Kidney epithelial cell (primary cell): ENCODE data around the gene FUT9. TPM values are rescaled to one million over a fixed set of nuclear protein-coding genes. Genes with fewer than 3 reads are reported as not detected.
A peak's percentile ranks its signal among the peaks of the same experiment; 100 is the strongest.

Source experiments
- DNase-seq: peaks from one replicate; pipeline ENCODE4 v3.0.0-alpha.2; 2010; ENCODE audit warnings: low read depth
- H3K27me3 ChIP-seq: 2 replicates; pipeline ENCODE4 v1.6.0; 2011; ENCODE audit warnings: low read length; ENCODE audit not compliant: control insufficient read depth, insufficient read depth
- H3K36me3 ChIP-seq: 2 replicates; pipeline ENCODE4 v1.5.1; 2011; ENCODE audit warnings: low read length; ENCODE audit not compliant: control insufficient read depth, insufficient read depth
- H3K4me3 ChIP-seq: 2 replicates; pipeline ENCODE4 v1.5.1; 2011; ENCODE audit warnings: low read depth, mild to moderate bottlenecking, control low read depth, low read length
- total RNA-seq: library from RNA; depleted of rRNA; stranded (reverse); fragments of >200 nt; gene quantifications from 2 replicates; pipeline ENCODE4 v1.2.3, GENCODE V29; 2015
- TF ChIP-seq, protein P1 (sequence below): IDR thresholded peaks from 2 replicates; pipeline ENCODE4 v1.5.1; 2011; ENCODE audit warnings: mild to moderate bottlenecking, moderate library complexity, low read length, control low read depth, inconsistent platforms; ENCODE audit not compliant: insufficient read depth, poor library complexity, severe bottlenecking

Gene FUT9
- total RNA-seq, 1 donor from 2014 or later, result 1.8 TPM

DNA sequence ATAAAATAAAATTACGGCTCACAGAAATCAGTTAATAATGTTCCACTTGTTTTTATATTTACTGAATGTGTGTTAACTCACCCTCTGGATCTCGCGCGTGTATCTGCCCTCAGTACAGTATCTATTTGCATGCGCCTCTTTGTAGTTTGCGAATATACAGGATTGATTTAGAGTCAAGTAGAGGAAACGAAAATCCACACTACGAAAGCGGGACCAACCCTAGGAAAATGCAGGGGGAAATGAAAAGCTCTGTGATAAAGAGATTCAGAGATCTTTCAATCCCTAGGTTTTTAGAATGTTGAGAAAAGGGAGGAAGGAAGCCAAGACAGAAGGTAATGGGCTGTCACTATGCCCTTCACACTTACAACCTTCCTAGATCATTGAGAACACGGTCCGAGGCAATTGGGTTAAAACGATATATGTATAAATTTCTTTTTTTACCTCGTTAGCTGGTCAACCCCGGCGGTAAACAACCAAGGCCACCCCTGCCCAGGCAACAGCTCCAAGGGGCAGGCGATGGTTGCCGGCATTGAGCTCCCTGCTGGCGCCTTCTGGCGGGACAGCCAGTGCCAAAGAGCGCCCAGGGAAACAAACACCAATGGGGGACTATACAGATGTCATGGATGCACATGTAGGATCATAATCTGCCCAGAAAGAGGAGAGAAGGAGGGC lies 792 bp upstream of the FUT9 start:
- TF ChIP-seq, protein P1, sequence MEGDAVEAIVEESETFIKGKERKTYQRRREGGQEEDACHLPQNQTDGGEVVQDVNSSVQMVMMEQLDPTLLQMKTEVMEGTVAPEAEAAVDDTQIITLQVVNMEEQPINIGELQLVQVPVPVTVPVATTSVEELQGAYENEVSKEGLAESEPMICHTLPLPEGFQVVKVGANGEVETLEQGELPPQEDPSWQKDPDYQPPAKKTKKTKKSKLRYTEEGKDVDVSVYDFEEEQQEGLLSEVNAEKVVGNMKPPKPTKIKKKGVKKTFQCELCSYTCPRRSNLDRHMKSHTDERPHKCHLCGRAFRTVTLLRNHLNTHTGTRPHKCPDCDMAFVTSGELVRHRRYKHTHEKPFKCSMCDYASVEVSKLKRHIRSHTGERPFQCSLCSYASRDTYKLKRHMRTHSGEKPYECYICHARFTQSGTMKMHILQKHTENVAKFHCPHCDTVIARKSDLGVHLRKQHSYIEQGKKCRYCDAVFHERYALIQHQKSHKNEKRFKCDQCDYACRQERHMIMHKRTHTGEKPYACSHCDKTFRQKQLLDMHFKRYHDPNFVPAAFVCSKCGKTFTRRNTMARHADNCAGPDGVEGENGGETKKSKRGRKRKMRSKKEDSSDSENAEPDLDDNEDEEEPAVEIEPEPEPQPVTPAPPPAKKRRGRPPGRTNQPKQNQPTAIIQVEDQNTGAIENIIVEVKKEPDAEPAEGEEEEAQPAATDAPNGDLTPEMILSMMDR, result no peak
- peak overlapping the region; percentile 56 for H3K4me3 ChIP-seq

DNA sequence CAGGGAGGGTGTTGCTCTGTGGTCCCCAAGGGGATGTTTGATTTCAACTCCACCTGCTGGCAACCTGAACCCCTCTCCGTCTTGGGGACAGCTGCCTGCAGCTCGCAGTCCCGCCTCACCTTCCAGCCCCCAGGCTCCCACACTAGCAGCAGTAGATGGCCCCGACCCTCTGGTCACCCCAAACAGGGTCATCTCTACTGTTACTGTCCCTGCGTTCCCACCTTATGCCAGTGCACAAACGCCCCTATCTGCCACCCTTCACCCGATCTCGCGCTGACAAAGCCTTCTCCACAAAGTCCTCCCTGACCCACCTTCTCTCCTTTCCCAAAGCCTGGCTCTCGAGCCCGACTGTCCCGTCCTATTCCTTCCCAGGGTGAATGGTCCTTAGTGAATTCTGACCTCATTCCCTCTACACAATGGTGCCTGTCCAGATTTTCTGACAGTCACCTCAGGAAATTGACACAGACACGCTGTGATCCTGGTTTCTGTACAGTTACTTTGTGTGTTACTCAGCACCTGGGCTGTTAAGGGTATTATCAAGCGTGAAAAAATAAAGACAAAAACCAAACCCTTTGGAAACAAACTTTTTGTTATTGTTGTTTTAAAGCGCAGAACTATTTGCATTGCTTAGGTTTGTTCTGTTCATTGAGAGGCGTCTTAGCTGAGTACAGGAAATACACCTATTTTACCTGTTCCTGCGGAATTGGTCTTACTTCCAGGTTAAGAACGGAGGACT lies 728 bp downstream of the FUT9 start:
- H3K4me3 ChIP-seq, result peak overlapping the region; percentile 56
- DNase-seq, result no peak
- no peaks in the 10 kb centered on the region for H3K27me3 ChIP-seq
- H3K36me3 ChIP-seq, result no peaks in the 10 kb centered on the region
- TF ChIP-seq, protein P1, result no peak

More for the DNA sequence above, 792 bp upstream of the FUT9 start:
- DNase-seq, result no peak
- no peaks in the 10 kb centered on the region for H3K36me3 ChIP-seq
- no peaks in the 10 kb centered on the region for H3K27me3 ChIP-seq

DNA sequence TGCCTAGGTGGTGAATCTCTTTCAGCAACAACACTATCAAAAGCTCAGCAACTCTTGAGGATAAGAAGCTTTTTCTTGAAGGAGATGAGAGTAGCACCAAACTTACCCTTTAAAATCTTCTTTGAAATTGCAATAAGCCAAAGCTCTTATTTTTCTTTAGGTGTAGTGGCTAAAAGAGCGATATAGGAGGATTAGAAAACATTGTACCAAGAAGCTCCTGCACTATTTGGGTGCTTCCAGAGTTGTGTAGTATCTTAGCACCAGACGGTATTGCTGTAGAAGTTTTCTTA lies 1.2 kb downstream of the FUT9 start:
- no peak for DNase-seq
- peak overlapping the region; percentile 56 for H3K4me3 ChIP-seq

DNA sequence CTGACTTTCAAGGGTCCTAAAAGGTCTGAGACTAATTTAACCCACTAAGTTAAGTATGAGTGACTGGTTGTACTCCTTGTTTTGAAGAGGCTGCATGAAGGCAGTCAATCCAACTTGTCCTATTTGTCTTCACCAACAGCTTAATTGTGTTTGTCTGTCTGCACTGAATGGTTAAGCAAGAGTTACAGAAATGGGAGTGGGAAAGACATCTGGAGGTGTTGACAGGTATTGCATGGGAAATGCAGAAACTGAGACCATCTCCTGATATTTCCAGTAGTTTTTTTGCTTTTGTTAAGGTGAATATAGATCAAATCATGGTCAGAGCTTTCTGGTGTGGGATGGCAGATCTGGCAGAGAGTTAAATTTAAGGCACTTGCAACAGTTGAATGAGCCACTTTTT lies 6.5 kb downstream of the FUT9 start:
- TF ChIP-seq, protein P1, result peak; percentile 3
- no peak overlapping the region for H3K4me3 ChIP-seq
- no peaks in the 10 kb centered on the region for H3K27me3 ChIP-seq
- H3K36me3 ChIP-seq, result no peaks in the 10 kb centered on the region
- no peak for DNase-seq

More for the DNA sequence above, 1.2 kb downstream of the FUT9 start:
- no peaks in the 10 kb centered on the region for H3K27me3 ChIP-seq
- no peaks in the 10 kb centered on the region for H3K36me3 ChIP-seq
- TF ChIP-seq, protein P1, result no peak

DNA sequence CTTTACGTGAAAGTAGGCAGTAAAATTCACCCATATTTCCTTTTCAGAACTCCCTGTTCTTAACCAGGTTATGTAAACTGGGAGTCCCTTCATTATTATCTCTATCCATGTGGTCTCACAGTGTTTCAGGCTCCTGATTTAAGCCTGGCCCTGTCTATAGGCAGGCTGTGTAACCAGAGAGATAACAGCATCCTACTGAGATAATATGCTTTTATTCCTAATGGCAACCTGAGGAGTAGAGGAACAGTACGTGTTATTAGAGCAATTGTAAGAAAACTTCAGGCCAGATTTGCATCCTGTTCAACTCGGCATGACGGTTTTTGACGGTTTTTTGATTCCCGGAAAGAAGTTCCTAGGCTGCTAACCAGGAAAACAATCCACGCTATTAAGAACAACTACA lies 16.9 kb downstream of the FUT9 start:
- no peaks in the 10 kb centered on the region for H3K27me3 ChIP-seq
- no peak overlapping the region for H3K4me3 ChIP-seq
- H3K36me3 ChIP-seq, result no peaks in the 10 kb centered on the region
- TF ChIP-seq, protein P1, result no peak
- DNase-seq, result no peak
